Measurements from ENCODE around the gene ZNF500.

Gene ZNF500

GRCh38 chr16:4713663-4714501, 53.1 kb downstream of the ZNF500 start:
- ChIA-PET POLR2A (no interaction called here), CTCF (interaction anchor here (0.6 to 2.2 kb wide), 4 partner anchors 12 to 242 kb away, joined by 3 to 8 read pairs (median 4); partner anchors contain the start of gene MGRN1)

GRCh38 chr16:4709481-4709880, 57.5 kb downstream of the ZNF500 start:
- Histone ChIP-seq H3K4me3 (ENCODE audit: low read depth, low read length) (no peak overlapping the region), H3K27ac (ENCODE audit: extremely low read depth, low read depth, low read length) (no peak overlapping the region), H3K4me1 (ENCODE audit: control insufficient read depth, insufficient read depth, low read length) (no peaks in the 10 kb centered on the region), H3K9me3 (ENCODE audit: control insufficient read depth, insufficient read depth, low read depth, low read length) (no peaks in the 10 kb centered on the region), H3K36me3 (ENCODE audit: control insufficient read depth in 2 of 2, insufficient read depth in 1 of 2, low read length in 2 of 2) (peaks cover 26 to 61% of the 10 kb centered on the region in 2 experiments; a peak in 2 of 3 replicates)
- ChIA-PET CTCF (interaction anchor here (0.7 to 1.5 kb wide), 3 partner anchors 16 to 246 kb away, joined by 3 to 4 read pairs (median 3); no protein-coding TSS in a partner anchor), POLR2A (no interaction called here)
- no peak for TF ChIP-seq KLF9 (tag by site-specific recombination; IDR thresholded peaks at IDR 0.05; ENCODE audit: low read depth)
- TF ChIP-seq ZNF362 (tag by site-specific recombination; IDR thresholded peaks at IDR 0.05), result no peak
- TF ChIP-seq BCL6B (tag by site-specific recombination; IDR thresholded peaks at IDR 0.05), result no peak

More at GRCh38 chr16:4713663-4714501, 53.1 kb downstream of the ZNF500 start:
- H3K9me3 ChIP-seq (ENCODE audit: control insufficient read depth, insufficient read depth, low read depth, low read length), result no peaks in the 10 kb centered on the region
- H3K4me3 ChIP-seq (ENCODE audit: low read depth, low read length), result no peak overlapping the region
- no peak overlapping the region for H3K27ac ChIP-seq (ENCODE audit: extremely low read depth, low read depth, low read length)
- peaks cover 18 to 51% of the 10 kb centered on the region in 2 experiments; a peak in 2 of 3 replicates for H3K36me3 ChIP-seq (ENCODE audit: control insufficient read depth in 2 of 2, insufficient read depth in 1 of 2, low read length in 2 of 2)
- no peaks in the 10 kb centered on the region for H3K4me1 ChIP-seq (ENCODE audit: control insufficient read depth, insufficient read depth, low read length)
- TF ChIP-seq REST (tag by site-specific recombination; IDR thresholded peaks at IDR 0.05) (no peak), ZBTB26 (tag by site-specific recombination; optimal IDR thresholded peaks at IDR 0.05) (no peak), ZNF266 (tag by site-specific recombination; IDR thresholded peaks at IDR 0.05; ENCODE audit: low read depth) (no peak), ZNF169 (tag by site-specific recombination; IDR thresholded peaks at IDR 0.05) (no peak), HOXC10 (CRISPR knock-in tag; IDR thresholded peaks at IDR 0.05) (no peak), ZNF600 (tag by site-specific recombination; IDR thresholded peaks at IDR 0.05) (no peak), ZNF449 (tag by site-specific recombination; IDR thresholded peaks at IDR 0.05) (no peak)

Data from HEK293 (cell line).